Parathyroid adenoma (tissue), 2 donors: Measurements from ENCODE around the gene ABCF2.

ENCODE experiments used
- H2AFZ ChIP-seq: fragments of 300-600 bp; sonication (generic); one replicate; pipeline ENCODE4 v1.7.0; 2017; ENCODE audit warnings: antibody characterized with exemption, mild to moderate bottlenecking
- H3K27ac ChIP-seq: fragments of 300-600 bp; sonication (generic); one replicate; pipeline ENCODE4 v1.7.0; 2017
- H3K27me3 ChIP-seq: fragments of 300-600 bp; sonication (generic); one replicate; pipeline ENCODE4 v1.7.0; 2017; ENCODE audit warnings: low read length; ENCODE audit not compliant: control insufficient read depth, insufficient read depth
- H3K36me3 ChIP-seq: fragments of 300-600 bp; sonication (generic); one replicate; pipeline ENCODE4 v1.7.0; 2017; ENCODE audit warnings: low read length; ENCODE audit not compliant: control insufficient read depth, insufficient read depth
- H3K4me1 ChIP-seq: fragments of 300-600 bp; sonication (generic); one replicate; pipeline ENCODE4 v1.7.0; 2017; ENCODE audit warnings: control low read depth
- H3K4me2 ChIP-seq: fragments of 300-600 bp; sonication (generic); one replicate; pipeline ENCODE4 v1.7.0; 2017; ENCODE audit warnings: low read length
- H3K4me3 ChIP-seq: fragments of 300-600 bp; sonication (generic); one replicate; pipeline ENCODE4 v1.7.0; 2017; ENCODE audit warnings: low read depth, low read length
- H3K79me2 ChIP-seq: fragments of 300-600 bp; sonication (generic); one replicate; pipeline ENCODE4 v1.7.0; 2017; ENCODE audit warnings: control low read depth
- H3K9ac ChIP-seq: fragments of 300-600 bp; sonication (generic); one replicate; pipeline ENCODE4 v1.7.0; 2017; ENCODE audit warnings: mild to moderate bottlenecking
- H3K9me3 ChIP-seq: fragments of 300-600 bp; sonication (generic); one replicate; pipeline ENCODE4 v1.7.0; 2017; ENCODE audit warnings: low read length; ENCODE audit not compliant: control insufficient read depth
- TF ChIP-seq, protein P1 (sequence below): fragments of 300-600 bp; sonication (generic); IDR thresholded peaks from one replicate; pipeline ENCODE4 v1.7.0; 2017; ENCODE audit warnings: antibody characterized with exemption, mild to moderate bottlenecking
- donor health status: primary hyperparathyroidism.

ABCF2 gene

GRCh38 chr7:151186640-151187408 is 40.2 kb downstream of the ABCF2 start, which contains the start of gene ASB10:
Gene ASB10 (minus strand): TSS chr7:151187250. CDS start chr7:151187130, 120 bp downstream.
- TF ChIP-seq, protein P1, sequence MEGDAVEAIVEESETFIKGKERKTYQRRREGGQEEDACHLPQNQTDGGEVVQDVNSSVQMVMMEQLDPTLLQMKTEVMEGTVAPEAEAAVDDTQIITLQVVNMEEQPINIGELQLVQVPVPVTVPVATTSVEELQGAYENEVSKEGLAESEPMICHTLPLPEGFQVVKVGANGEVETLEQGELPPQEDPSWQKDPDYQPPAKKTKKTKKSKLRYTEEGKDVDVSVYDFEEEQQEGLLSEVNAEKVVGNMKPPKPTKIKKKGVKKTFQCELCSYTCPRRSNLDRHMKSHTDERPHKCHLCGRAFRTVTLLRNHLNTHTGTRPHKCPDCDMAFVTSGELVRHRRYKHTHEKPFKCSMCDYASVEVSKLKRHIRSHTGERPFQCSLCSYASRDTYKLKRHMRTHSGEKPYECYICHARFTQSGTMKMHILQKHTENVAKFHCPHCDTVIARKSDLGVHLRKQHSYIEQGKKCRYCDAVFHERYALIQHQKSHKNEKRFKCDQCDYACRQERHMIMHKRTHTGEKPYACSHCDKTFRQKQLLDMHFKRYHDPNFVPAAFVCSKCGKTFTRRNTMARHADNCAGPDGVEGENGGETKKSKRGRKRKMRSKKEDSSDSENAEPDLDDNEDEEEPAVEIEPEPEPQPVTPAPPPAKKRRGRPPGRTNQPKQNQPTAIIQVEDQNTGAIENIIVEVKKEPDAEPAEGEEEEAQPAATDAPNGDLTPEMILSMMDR, result no peak
- H3K27me3 ChIP-seq, result no peaks in the 10 kb centered on the region
- H3K9ac ChIP-seq, result no peak within 1 kb of the TSS
- no peak within 1 kb of the TSS for H3K4me2 ChIP-seq
- no peaks in the 10 kb centered on the region for H3K79me2 ChIP-seq
- no peak within 1 kb of the TSS for H3K4me3 ChIP-seq
- no peaks in the 10 kb centered on the region for H3K9me3 ChIP-seq
- no peak within 1 kb of the TSS for H3K27ac ChIP-seq
- no peaks in the 10 kb centered on the region for H3K36me3 ChIP-seq
- no peak within 1 kb of the TSS for H2AFZ ChIP-seq
- H3K4me1 ChIP-seq, result no peaks in the 10 kb centered on the region

DNA sequence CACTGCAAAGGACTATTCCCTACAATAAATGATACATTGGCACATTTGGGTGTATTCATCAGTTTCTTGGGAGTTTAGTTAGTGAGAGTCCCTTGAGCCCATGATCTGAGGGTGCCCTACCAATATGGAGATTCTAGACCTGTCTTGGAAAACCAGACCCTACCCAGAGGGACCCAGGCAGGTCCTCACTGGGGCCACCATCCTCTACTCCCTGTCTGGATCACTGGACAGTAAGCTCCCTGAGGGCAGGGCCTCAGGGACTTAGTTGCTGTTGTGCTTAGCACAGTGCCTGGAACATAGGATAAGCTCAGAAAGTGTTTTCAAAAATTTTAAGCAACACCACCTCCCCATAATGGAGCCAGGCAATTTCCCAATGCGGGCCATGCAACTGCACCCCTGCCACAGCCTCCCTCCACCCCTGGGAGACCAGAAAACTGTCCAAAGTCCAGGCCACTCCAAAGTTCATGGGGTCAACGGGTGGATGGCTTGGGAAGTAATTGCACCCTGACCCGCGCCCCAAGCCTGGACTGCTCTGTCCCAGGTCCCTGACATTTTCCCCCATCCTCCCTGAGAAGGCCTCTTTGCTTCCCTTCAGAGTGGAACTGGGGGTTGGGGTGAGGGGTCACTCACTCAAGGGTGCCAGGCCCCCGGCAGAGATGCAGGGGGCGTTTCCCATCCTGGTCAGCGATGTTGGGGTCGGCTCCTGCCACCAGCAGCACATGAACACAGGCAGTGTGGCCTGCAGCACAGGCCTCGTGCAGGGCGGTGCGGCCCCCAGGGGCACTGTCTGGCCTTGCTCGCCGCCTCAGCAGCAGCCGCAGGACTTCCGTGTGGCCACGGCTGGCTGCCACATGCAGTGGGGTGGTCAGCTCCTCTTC is 41.0 kb downstream of the ABCF2 start:
- no peak overlapping the region for H3K9ac ChIP-seq
- no peaks in the 10 kb centered on the region for H3K79me2 ChIP-seq
- TF ChIP-seq, protein P1, result no peak
- no peaks in the 10 kb centered on the region for H3K27me3 ChIP-seq
- no peak overlapping the region for H2AFZ ChIP-seq
- H3K9me3 ChIP-seq, result no peaks in the 10 kb centered on the region
- H3K36me3 ChIP-seq, result no peaks in the 10 kb centered on the region
- H3K4me1 ChIP-seq, result no peaks in the 10 kb centered on the region
- H3K27ac ChIP-seq, result no peak overlapping the region
- H3K4me3 ChIP-seq, result no peak overlapping the region
- H3K4me2 ChIP-seq, result no peak overlapping the region

GRCh38 chr7:151181011-151181431 is 46.0 kb downstream of the ABCF2 start:
- no peak overlapping the region for H3K4me2 ChIP-seq
- TF ChIP-seq, protein P1, result no peak
- H2AFZ ChIP-seq, result no peak overlapping the region
- H3K36me3 ChIP-seq, result no peaks in the 10 kb centered on the region
- H3K27me3 ChIP-seq, result no peaks in the 10 kb centered on the region
- peaks cover 5% of the 10 kb centered on the region for H3K4me1 ChIP-seq
- no peaks in the 10 kb centered on the region for H3K79me2 ChIP-seq
- no peak overlapping the region for H3K9ac ChIP-seq
- no peak overlapping the region for H3K4me3 ChIP-seq
- no peak overlapping the region for H3K27ac ChIP-seq
- H3K9me3 ChIP-seq, result no peaks in the 10 kb centered on the region

- Histone ChIP-seq H3K27ac (no peak overlapping the region), H3K36me3 (no peaks in the 10 kb centered on the region), H3K9me3 (no peaks in the 10 kb centered on the region), H3K27me3 (no peaks in the 10 kb centered on the region), H3K9ac (no peak overlapping the region), H2AFZ (no peak overlapping the region), H3K79me2 (no peaks in the 10 kb centered on the region), H3K4me2 (no peak overlapping the region), H3K4me3 (no peak overlapping the region), H3K4me1 (peaks cover 5% of the 10 kb centered on the region)
- TF ChIP-seq, protein P1, result no peak
Measured at GRCh38 chr7:151179946-151180345, 47.1 kb downstream of the ABCF2 start.
